Ovary (tissue), 9 donors: Measurements from ENCODE around the gene PPP1R37. TPM values are rescaled to one million over a fixed set of nuclear protein-coding genes. Genes with fewer than 3 reads are reported as not detected.
"Not testable (repeated sequence)": the region's sequence is repeated elsewhere in the genome, so short reads cannot be mapped to it uniquely, and the experiment has no call there.

ENCODE experiments used
- DNase-seq, 5 donors: peaks; one replicate each; pipeline ENCODE4 v3.0.0-alpha.2; 2019 to 2020
- H3K27ac ChIP-seq, 2 donors: fragments of 200-600 bp; one replicate each; pipeline versions ENCODE4 v1.5.1 to v1.8.0; 2019 to 2022
- H3K27me3 ChIP-seq: fragments of 200-600 bp; one replicate; pipeline ENCODE4 v1.8.0; 2022
- H3K36me3 ChIP-seq: fragments of 200-600 bp; sonication (generic); one replicate; pipeline ENCODE4 v1.5.1; 2019
- H3K4me1 ChIP-seq: one replicate; pipeline ENCODE4 v1.8.1; 2013; ENCODE audit warnings: mild to moderate bottlenecking, moderate library complexity; ENCODE audit not compliant: insufficient read depth
- H3K4me3 ChIP-seq: fragments of 200-600 bp; sonication (generic); one replicate; pipeline ENCODE4 v1.5.1; 2017
- H3K9me3 ChIP-seq, 2 donors: fragments of 200-600 bp in 1 of 2; sonication (generic) in 1 of 2; one replicate each; pipeline versions ENCODE4 v1.5.1 to v1.8.1; 2013 to 2019; ENCODE audit warnings: mild to moderate bottlenecking in 1 of 2, moderate library complexity in 1 of 2
- CTCF ChIP-seq, 3 donors: fragments of 450-650 bp in 2 of 3; fragments of 200-600 bp in 1 of 3; IDR thresholded peaks; one replicate each; pipeline versions ENCODE4 v1.5.1 to v1.8.0; 2016 to 2022; ENCODE audit warnings: antibody characterized with exemption in 3 of 3, mild to moderate bottlenecking in 1 of 3
- EP300 ChIP-seq: sonication (generic); formaldehyde crosslinking; IDR thresholded peaks from one replicate; pipeline ENCODE4 v1.6.1; 2017; ENCODE audit warnings: antibody characterized with exemption
- POLR2A ChIP-seq: fragments of 450-650 bp; IDR thresholded peaks from one replicate; pipeline ENCODE4 v1.6.1; 2017; ENCODE audit warnings: antibody characterized with exemption, mild to moderate bottlenecking, moderate library complexity
- whole genome bisulfite sequencing, 3 donors: extraction: QIAGEN DNeasy Blood & Tissue Kit in 1 of 3; methylation state at CpG; one replicate each; pipeline versions ENCODE4 v1.1.5 to v1.1.7; 2013 to 2017; 5-methylcytosine and 5-hydroxymethylcytosine counted together
- intact Hi-C, 4 donors: fragments of 100-400 bp; cut with DNase I; formaldehyde crosslinking; loops; one replicate each; pipeline versions ENCODE4 v1.11.0 to v1.15.1; 2022 to 2023
- polyA plus RNA-seq, 2 donors: library from polyadenylated mRNA; stranded (reverse); fragments of 200-250 nt in 1 of 2; fragments of 350-450 nt in 1 of 2; fragmentation: Illumina TruSeq in 1 of 2; extraction: RNeasy Lipid Tissue Mini Kit (QIAGEN cat#74804) in 1 of 2; gene quantifications; one replicate each; pipeline ENCODE4 v1.2.3, GENCODE V29; 2013 to 2014
- total RNA-seq, 7 donors: library from RNA; depleted of rRNA in 2 of 7; stranded (reverse); fragments of >200 nt in 2 of 7; fragmentation: NEBNext Ultra II Directional in 3 of 7; extraction: Animal tissue kit (Norgen Biotek cat#: 25700) in 3 of 7; gene quantifications; one replicate each; pipeline versions ENCODE4 v1.1.0 to v1.2.4, GENCODE V29; 2016 to 2023
- donor health status: DM: no; HTN: no; CAD: no; lungs with moderate emphysema.
- donor health status: DM: no; HTN: no; CAD: no.
- donor health status: Bipolar disorder and iron deficiency.
- donor health status: DM: yes; HTN: yes; CAD: no.
- donor health status: DM: no; HTN: no; CAD: no.
- donor health status: DM: yes; HTN: yes; CAD: no.

The PPP1R37 gene
- total and polyA plus RNA-seq, 9 donors: 5.5 to 28.4 (median 20.2) TPM

- intact Hi-C loops: no loop called here
- Histone ChIP-seq H3K4me1 (peaks cover 2% of the 10 kb centered on the region), H3K4me3 (no peak overlapping the region), H3K27ac (no peak overlapping the region), H3K27me3 (no peaks in the 10 kb centered on the region), H3K36me3 (no peaks in the 10 kb centered on the region), H3K9me3 (no peaks in the 10 kb centered on the region)
- TF ChIP-seq EP300: no peak
- TF ChIP-seq POLR2A: no peak
- WGBS, 3 donors: 76 to 82% (median 80%) methylated on average over 4 of the region's 4 CpGs
- no peak for DNase-seq
Measured at GRCh38 chr19:45114116-45114515, 21.1 kb downstream of the PPP1R37 start.

- 92 to 96% (median 94%) methylated on average over 21 of the region's 21 CpGs for WGBS, 3 donors
- Histone ChIP-seq H3K27ac (no peak overlapping the region), H3K4me1 (peaks cover 2% of the 10 kb centered on the region), H3K36me3 (no peaks in the 10 kb centered on the region), H3K27me3 (no peaks in the 10 kb centered on the region), H3K9me3 (no peaks in the 10 kb centered on the region), H3K4me3 (no peak overlapping the region)
- intact Hi-C loops: no loop called here
- no peak for DNase-seq
- TF ChIP-seq POLR2A (no peak), EP300 (no peak), CTCF (IDR thresholded peaks at IDR 0.05) (no peak)
Measured at GRCh38 chr19:45115809-45116615, 23.0 kb downstream of the PPP1R37 start.

GRCh38 chr19:45117167-45117594 lies 24.2 kb downstream of the PPP1R37 start:
- Histone ChIP-seq H3K4me3 (no peak overlapping the region), H3K9me3 (no peaks in the 10 kb centered on the region), H3K27ac (no peak overlapping the region), H3K36me3 (no peaks in the 10 kb centered on the region), H3K4me1 (peaks cover 2% of the 10 kb centered on the region), H3K27me3 (no peaks in the 10 kb centered on the region)
- DNase-seq: no peak
- 40 to 47% (median 43%) methylated on average over 16 of the region's 16 CpGs for WGBS, 3 donors
- intact Hi-C loops: no loop called here
- TF ChIP-seq CTCF (IDR thresholded peaks at IDR 0.05) (no peak), EP300 (no peak), POLR2A (no peak)

GRCh38 chr19:45117671-45118070 lies 24.7 kb downstream of the PPP1R37 start:
- Histone ChIP-seq H3K36me3 (no peaks in the 10 kb centered on the region), H3K4me1 (peaks cover 2% of the 10 kb centered on the region), H3K27ac (no peak overlapping the region), H3K27me3 (no peaks in the 10 kb centered on the region), H3K9me3 (no peaks in the 10 kb centered on the region), H3K4me3 (no peak overlapping the region)
- WGBS, 3 donors: 59 to 63% (median 62%) methylated on average over 9 to 12 of the region's 12 CpGs
- no peak for DNase-seq
- intact Hi-C loops: no loop called here
- TF ChIP-seq CTCF (IDR thresholded peaks at IDR 0.05): no peak
- TF ChIP-seq POLR2A: no peak
- TF ChIP-seq EP300: no peak

- H3K27ac ChIP-seq: no peak overlapping the region
- 76 to 82% (median 82%) methylated on average over 5 of the region's 5 CpGs for WGBS, 3 donors
- no peaks in the 10 kb centered on the region for H3K27me3 ChIP-seq
- no peaks in the 10 kb centered on the region for H3K36me3 ChIP-seq
- peaks cover 2% of the 10 kb centered on the region for H3K4me1 ChIP-seq
- intact Hi-C loops: no loop called here
- no peak for TF ChIP-seq POLR2A
- no peak for TF ChIP-seq EP300
- TF ChIP-seq CTCF (IDR thresholded peaks at IDR 0.05): no peak
- H3K9me3 ChIP-seq: no peaks in the 10 kb centered on the region
- no peak for DNase-seq
- no peak overlapping the region for H3K4me3 ChIP-seq
Measured at GRCh38 chr19:45118106-45118505, 25.1 kb downstream of the PPP1R37 start.

GRCh38 chr19:45118591-45119355 lies 25.8 kb downstream of the PPP1R37 start:
- H3K27ac ChIP-seq, H3K36me3 ChIP-seq, intact Hi-C loops, H3K9me3 ChIP-seq, H3K4me3 ChIP-seq, H3K27me3 ChIP-seq, DNase-seq, H3K4me1 ChIP-seq: not testable (repeated sequence)
- WGBS, 3 donors: 73 to 78% (median 73%) methylated on average over 18 of the region's 18 CpGs
